ENCODE measurements around the gene AGBL4. TPM values are rescaled to one million over a fixed set of nuclear protein-coding genes. Genes with fewer than 3 reads are reported as not detected.

The AGBL4 gene
- total and polyA plus RNA-seq, 10 donors: 0.05 to 1.8 (median 0.32) TPM; not detected in 1

- Histone ChIP-seq H3K27ac (no peak overlapping the region), H3K4me3 (no peak overlapping the region), H3K27me3 (replicated peaks in 1 of 7) (no peaks in the 10 kb centered on the region), H3K4me1 (no peaks in the 10 kb centered on the region), H3K36me3 (no peaks in the 10 kb centered on the region), H3K9me3 (no peaks in the 10 kb centered on the region)
- WGBS, 5 donors: 78 to 96% (median 95%) methylated on average over 3 of the region's 3 CpGs
- intact Hi-C loops (cut with DNase I; ENCODE audit: low total_unique reads): no loop called here
- TF ChIP-seq, protein P1, sequence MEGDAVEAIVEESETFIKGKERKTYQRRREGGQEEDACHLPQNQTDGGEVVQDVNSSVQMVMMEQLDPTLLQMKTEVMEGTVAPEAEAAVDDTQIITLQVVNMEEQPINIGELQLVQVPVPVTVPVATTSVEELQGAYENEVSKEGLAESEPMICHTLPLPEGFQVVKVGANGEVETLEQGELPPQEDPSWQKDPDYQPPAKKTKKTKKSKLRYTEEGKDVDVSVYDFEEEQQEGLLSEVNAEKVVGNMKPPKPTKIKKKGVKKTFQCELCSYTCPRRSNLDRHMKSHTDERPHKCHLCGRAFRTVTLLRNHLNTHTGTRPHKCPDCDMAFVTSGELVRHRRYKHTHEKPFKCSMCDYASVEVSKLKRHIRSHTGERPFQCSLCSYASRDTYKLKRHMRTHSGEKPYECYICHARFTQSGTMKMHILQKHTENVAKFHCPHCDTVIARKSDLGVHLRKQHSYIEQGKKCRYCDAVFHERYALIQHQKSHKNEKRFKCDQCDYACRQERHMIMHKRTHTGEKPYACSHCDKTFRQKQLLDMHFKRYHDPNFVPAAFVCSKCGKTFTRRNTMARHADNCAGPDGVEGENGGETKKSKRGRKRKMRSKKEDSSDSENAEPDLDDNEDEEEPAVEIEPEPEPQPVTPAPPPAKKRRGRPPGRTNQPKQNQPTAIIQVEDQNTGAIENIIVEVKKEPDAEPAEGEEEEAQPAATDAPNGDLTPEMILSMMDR (IDR thresholded peaks at IDR 0.05 in 8 of 11, conservative IDR thresholded peaks at IDR 0.05 in 3 of 11): no peak
- TF ChIP-seq POLR2AphosphoS5 (IDR thresholded peaks at IDR 0.05): no peak
- no peak for TF ChIP-seq POLR2A (IDR thresholded peaks at IDR 0.05)
- no peak for DNase-seq
These were observed 396.0 kb downstream of the AGBL4 start for GRCh38 chr1:49627781-49628180.

DNA sequence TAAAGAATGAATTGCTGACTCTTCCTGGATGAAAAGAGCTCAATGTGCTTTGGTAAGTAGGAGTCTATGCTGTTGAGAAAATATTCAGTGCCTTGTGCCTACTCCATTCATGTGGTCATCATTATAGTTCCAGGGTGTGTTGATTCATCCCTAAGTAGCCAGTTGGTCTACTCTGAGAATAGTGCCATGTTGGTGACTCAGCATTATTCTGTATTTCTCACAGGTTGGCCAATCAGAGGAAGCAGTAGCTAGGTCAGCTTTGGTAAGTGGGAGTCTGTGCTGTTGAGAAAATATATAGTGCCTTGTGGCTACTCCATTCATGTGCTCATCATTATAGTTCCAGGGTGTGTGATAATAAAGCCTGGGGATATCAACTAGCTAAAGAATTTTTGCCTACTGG, 397.3 kb downstream of the AGBL4 start:
- intact Hi-C loops (cut with DNase I; ENCODE audit: low total_unique reads): no loop called here
- DNase-seq: no peak
- no peaks in the 10 kb centered on the region for H3K27me3 ChIP-seq (replicated peaks in 1 of 7)
- no peak for TF ChIP-seq POLR2AphosphoS5 (IDR thresholded peaks at IDR 0.05)
- no peak for TF ChIP-seq POLR2A (IDR thresholded peaks at IDR 0.05)
- TF ChIP-seq, protein P1 (IDR thresholded peaks at IDR 0.05 in 8 of 11, conservative IDR thresholded peaks at IDR 0.05 in 3 of 11): no peak
- H3K4me3 ChIP-seq: no peak overlapping the region
- no peak overlapping the region for H3K27ac ChIP-seq
- H3K4me1 ChIP-seq: no peaks in the 10 kb centered on the region
- peaks cover 0 to 7% (median 0%) of the 10 kb centered on the region in 8 donors for H3K9me3 ChIP-seq
- no peaks in the 10 kb centered on the region for H3K36me3 ChIP-seq

DNA sequence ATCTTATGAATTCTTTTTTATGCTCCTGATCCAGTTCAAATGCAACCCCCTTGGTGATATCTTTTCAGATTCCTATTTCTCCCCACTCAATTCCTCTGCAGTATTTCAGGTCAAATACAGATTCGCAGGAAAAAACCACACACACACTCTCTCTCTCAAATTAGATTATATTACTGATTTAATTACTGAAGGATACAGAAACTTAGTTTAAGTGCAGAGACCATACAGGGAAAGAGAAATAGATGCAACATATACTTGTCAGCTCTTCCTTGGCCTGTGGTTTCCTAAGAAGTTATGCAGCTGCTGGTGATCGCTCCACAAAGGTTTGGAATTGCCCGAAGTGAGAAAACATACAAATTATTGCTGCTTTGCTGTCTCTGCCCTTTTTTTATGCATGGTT, 400.9 kb downstream of the AGBL4 start:
- TF ChIP-seq, protein P1 (IDR thresholded peaks at IDR 0.05 in 8 of 11, conservative IDR thresholded peaks at IDR 0.05 in 3 of 11): no peak
- TF ChIP-seq POLR2AphosphoS5 (IDR thresholded peaks at IDR 0.05) (no peak), POLR2A (IDR thresholded peaks at IDR 0.05) (no peak)
- intact Hi-C loops (cut with DNase I; ENCODE audit: low total_unique reads): no loop called here
- peaks cover 0 to 36% (median 29%) of the 10 kb centered on the region in 8 donors for H3K9me3 ChIP-seq
- H3K4me3 ChIP-seq: no peak overlapping the region
- no peak for DNase-seq
- H3K4me1 ChIP-seq: no peaks in the 10 kb centered on the region
- H3K27me3 ChIP-seq (replicated peaks in 1 of 7): no peaks in the 10 kb centered on the region
- no peaks in the 10 kb centered on the region for H3K36me3 ChIP-seq
- no peak overlapping the region for H3K27ac ChIP-seq
- WGBS, 5 donors: 89 to 95% (median 93%) methylated on average over 3 of the region's 3 CpGs

DNA sequence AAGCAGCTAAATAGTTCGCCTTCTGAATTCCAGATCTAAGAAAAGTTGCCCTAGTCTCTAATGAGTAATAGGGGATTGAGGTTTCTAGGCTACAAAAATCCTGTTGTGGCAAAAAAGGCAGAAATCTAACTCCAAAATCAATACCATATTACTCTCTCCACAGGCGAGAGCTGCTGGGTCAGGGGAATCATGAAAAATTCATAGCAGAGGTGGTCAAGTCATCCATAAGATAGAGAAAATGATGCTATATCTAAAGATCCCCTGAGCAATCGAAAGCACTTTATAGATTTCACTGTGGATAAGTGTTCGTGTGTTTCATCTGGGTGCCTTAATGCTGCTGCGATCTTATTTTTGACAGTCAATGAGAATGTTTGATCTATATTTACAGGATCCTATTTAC, 417.7 kb downstream of the AGBL4 start:
- DNase-seq: no peak
- 79 to 89% (median 84%) methylated on average over 5 of the region's 5 CpGs for WGBS, 5 donors
- H3K4me3 ChIP-seq: no peak overlapping the region
- H3K9me3 ChIP-seq: peaks cover 0 to 15% (median 1%) of the 10 kb centered on the region in 8 donors
- H3K36me3 ChIP-seq: no peaks in the 10 kb centered on the region
- H3K27me3 ChIP-seq (replicated peaks in 1 of 7): no peaks in the 10 kb centered on the region
- no peak overlapping the region for H3K27ac ChIP-seq
- H3K4me1 ChIP-seq: no peaks in the 10 kb centered on the region
- TF ChIP-seq POLR2A (IDR thresholded peaks at IDR 0.05) (no peak), POLR2AphosphoS5 (IDR thresholded peaks at IDR 0.05) (no peak)
- TF ChIP-seq, protein P1 (IDR thresholded peaks at IDR 0.05 in 8 of 11, conservative IDR thresholded peaks at IDR 0.05 in 3 of 11): no peak
- intact Hi-C loops (cut with DNase I; ENCODE audit: low total_unique reads): no loop called here
